Dermis microvascular lymphatic vessel endothelial cell (primary cell): ENCODE data around the gene H3-3A. TPM values are rescaled to one million over a fixed set of nuclear protein-coding genes. Genes with fewer than 3 reads are reported as not detected.

Experiments
- DNase-seq, 2 donors: peaks; one replicate each; pipeline versions ENCODE4 v3.0.0 to v3.0.0-alpha.2; 2010; ENCODE audit warnings: low read depth in 2 of 2
- total RNA-seq: library from RNA; depleted of rRNA; stranded (reverse); fragments of >200 nt; gene quantifications from 2 replicates; pipeline ENCODE4 v1.2.1, GENCODE V29; 2014

The H3-3A gene
- total RNA-seq: 183 and 315 TPM in 2 replicates

- peak; percentile 70 to 96 for DNase-seq
Observed at GRCh38 chr1:226062558-226063223, at the start of gene H3-3A. H3-3A (plus strand) TSS chr1:226062716; CDS start chr1:226064352, 1,636 bp downstream.

- DNase-seq: peak; percentile 33 to 50
Observed at GRCh38 chr1:226017070-226017469, 45.4 kb upstream of the H3-3A start.

GRCh38 chr1:226019572-226019971 lies 42.9 kb upstream of the H3-3A start:
- DNase-seq: no peak

GRCh38 chr1:226021401-226021800 lies 41.1 kb upstream of the H3-3A start:
- DNase-seq: no peak

- DNase-seq: no peak
Observed at GRCh38 chr1:226021801-226022200, 40.7 kb upstream of the H3-3A start.

- DNase-seq: no peak
Observed at GRCh38 chr1:226023735-226024134, 38.8 kb upstream of the H3-3A start.

GRCh38 chr1:226026833-226027232 lies 35.7 kb upstream of the H3-3A start:
- DNase-seq: no peak

GRCh38 chr1:226027538-226028217 lies 34.8 kb upstream of the H3-3A start:
- peak; percentile 18 to 47 for DNase-seq

- peak in 1 of 2 donors; percentile 20 for DNase-seq
Observed at GRCh38 chr1:226029093-226029496, 33.4 kb upstream of the H3-3A start.

- DNase-seq: no peak
Observed at GRCh38 chr1:226029568-226030225, 32.8 kb upstream of the H3-3A start.

GRCh38 chr1:226033582-226033981 lies 28.9 kb upstream of the H3-3A start:
- no peak for DNase-seq

- no peak for DNase-seq
Observed at GRCh38 chr1:226033991-226034390, 28.5 kb upstream of the H3-3A start.

GRCh38 chr1:226034482-226034881 lies 28.0 kb upstream of the H3-3A start:
- DNase-seq: peak; percentile 84 to 93

GRCh38 chr1:226035915-226036314 lies 26.6 kb upstream of the H3-3A start:
- no peak for DNase-seq

- no peak for DNase-seq
Observed at GRCh38 chr1:226038661-226039060, 23.9 kb upstream of the H3-3A start.

- DNase-seq: no peak
Observed at GRCh38 chr1:226041419-226041818, 21.1 kb upstream of the H3-3A start.

GRCh38 chr1:226044514-226045101 lies 17.9 kb upstream of the H3-3A start:
- DNase-seq: no peak

GRCh38 chr1:226046240-226046639 lies 16.3 kb upstream of the H3-3A start:
- no peak for DNase-seq

GRCh38 chr1:226047495-226047894 lies 15.0 kb upstream of the H3-3A start:
- no peak for DNase-seq

- DNase-seq: no peak
Observed at GRCh38 chr1:226048886-226049285, 13.6 kb upstream of the H3-3A start.

GRCh38 chr1:226050133-226050532 lies 12.4 kb upstream of the H3-3A start:
- DNase-seq: no peak

- DNase-seq: no peak
Observed at GRCh38 chr1:226051365-226051764, 11.2 kb upstream of the H3-3A start.
